Endodermal cell (in vitro differentiated cells): ENCODE measurements around the gene TMX2. TPM values are rescaled to one million over a fixed set of nuclear protein-coding genes. Genes with fewer than 3 reads are reported as not detected.

ENCODE experiments used
- DNase-seq: peaks from one replicate; pipeline ENCODE4 v3.0.0-alpha.2; 2017
- H3K27ac ChIP-seq: 2 replicates; pipeline ENCODE4 v1.5.1; 2013; ENCODE audit warnings: mild to moderate bottlenecking, low read depth, low read length, moderate library complexity
- H3K27me3 ChIP-seq: 2 replicates; pipeline ENCODE4 v1.6.1; 2013; ENCODE audit warnings: mild to moderate bottlenecking, low read length, moderate library complexity; ENCODE audit not compliant: insufficient read depth, control insufficient read depth, poor library complexity, severe bottlenecking
- H3K36me3 ChIP-seq: 2 replicates; pipeline ENCODE4 v1.7.0; 2013; ENCODE audit warnings: mild to moderate bottlenecking, low read length, moderate library complexity; ENCODE audit not compliant: control insufficient read depth, insufficient read depth
- H3K4me1 ChIP-seq: one replicate; pipeline ENCODE4 v1.7.0; 2013; ENCODE audit warnings: low read length; ENCODE audit not compliant: control insufficient read depth, insufficient read depth
- H3K4me3 ChIP-seq: 2 replicates; pipeline ENCODE4 v1.5.1; 2013; ENCODE audit warnings: mild to moderate bottlenecking, low read length, moderate library complexity
- H3K9ac ChIP-seq: 2 replicates; pipeline ENCODE4 v1.6.1; 2013; ENCODE audit warnings: mild to moderate bottlenecking, low read length, moderate library complexity; ENCODE audit not compliant: poor library complexity, severe bottlenecking; ENCODE audit errors: extremely low read depth
- H3K9me3 ChIP-seq: 2 replicates; pipeline ENCODE4 v1.6.1; 2013; ENCODE audit warnings: mild to moderate bottlenecking, low read length, moderate library complexity; ENCODE audit not compliant: control insufficient read depth
- H3K27ac Mint-ChIP-seq: 2 replicates; pipeline ENCODE4 v1.8.0; 2020; ENCODE audit warnings: mixed read lengths
- H3K27me3 Mint-ChIP-seq: 2 replicates; pipeline ENCODE4 v1.8.0; 2021; ENCODE audit warnings: mild to moderate bottlenecking, mixed read lengths; ENCODE audit not compliant: insufficient read depth
- H3K36me3 Mint-ChIP-seq: 2 replicates; pipeline ENCODE4 v1.8.0; 2020; ENCODE audit warnings: low read depth, mixed read lengths
- H3K4me1 Mint-ChIP-seq: 2 replicates; pipeline ENCODE4 v1.8.0; 2020; ENCODE audit warnings: mixed read lengths
- H3K4me3 Mint-ChIP-seq: 2 replicates; pipeline ENCODE4 v1.8.0; 2020; ENCODE audit warnings: mild to moderate bottlenecking, moderate library complexity, mixed read lengths
- H3K9me3 Mint-ChIP-seq: 2 replicates; pipeline ENCODE4 v1.8.0; 2020; ENCODE audit warnings: mild to moderate bottlenecking, mixed read lengths
- CTCF ChIP-seq: fragments of 200-600 bp; sonication (generic); conservative IDR thresholded peaks from 2 replicates; pipeline ENCODE4 v1.5.0; 2021; ENCODE audit warnings: antibody characterized with exemption, mild to moderate bottlenecking
- WGBS, 2 experiments: methylation state at CpG; one replicate each; pipeline versions ENCODE4 v1.1.5 to v1.1.7; 2013; ENCODE audit warnings: missing lambda C conversion rate in 2 of 2, mixed read lengths in 1 of 2; ENCODE audit not compliant: insufficient coverage in 1 of 2, insufficient read length in 1 of 2; 5-methylcytosine and 5-hydroxymethylcytosine counted together
- total RNA-seq, 2 donors: library from RNA; stranded (reverse); fragmentation: NEBNext Ultra II Directional in 1 of 2; extraction: Animal tissue kit (Norgen Biotek cat#: 25700) in 1 of 2; gene quantifications; 2 replicates in 1 of 2; 3 replicates in 1 of 2; pipeline ENCODE4 v1.2.1, GENCODE V29; 2021

Gene TMX2
- total RNA-seq, 2 donors from 2014 or later = 67.6 to 79.2 TPM

GRCh38 chr11:57777969-57778317 lies 65.5 kb downstream of the TMX2 start:
- Mint-ChIP-seq H3K4me3 (peak overlapping the region; percentile 51), H3K4me1 (peaks cover 85% of the 10 kb centered on the region), H3K36me3 (peaks cover 17% of the 10 kb centered on the region), H3K27me3 (no peaks in the 10 kb centered on the region), H3K9me3 (no peaks in the 10 kb centered on the region), H3K27ac (peak overlapping the region; percentile 100)
- Histone ChIP-seq H3K36me3 (peaks cover 12% of the 10 kb centered on the region), H3K9ac (peak overlapping the region; percentile 92), H3K27ac (peak overlapping the region; percentile 98), H3K27me3 (no peaks in the 10 kb centered on the region), H3K4me1 (peaks cover 42% of the 10 kb centered on the region), H3K4me3 (peak overlapping the region; percentile 68), H3K9me3 (no peaks in the 10 kb centered on the region)
- WGBS, 2 experiments = 21 to 27% methylated on average over 3 of the region's 3 CpGs
- DNase-seq = peak; percentile 63
- no peak for TF ChIP-seq CTCF

- Histone ChIP-seq H3K9ac (peak overlapping the region; percentile 92), H3K9me3 (no peaks in the 10 kb centered on the region), H3K27me3 (no peaks in the 10 kb centered on the region), H3K27ac (peak overlapping the region; percentile 98), H3K36me3 (peaks cover 12% of the 10 kb centered on the region), H3K4me3 (peak overlapping the region; percentile 68), H3K4me1 (peaks cover 42% of the 10 kb centered on the region)
- WGBS, 2 experiments = 0 to 6% methylated on average over 1 to 6 of the region's 6 CpGs
- H3K27me3 Mint-ChIP-seq = no peaks in the 10 kb centered on the region
- H3K27ac Mint-ChIP-seq = peak overlapping the region; percentile 100
- H3K4me1 Mint-ChIP-seq = peaks cover 88% of the 10 kb centered on the region
- peaks cover 20% of the 10 kb centered on the region for H3K36me3 Mint-ChIP-seq
- peak; percentile 94 for DNase-seq
- no peaks in the 10 kb centered on the region for H3K9me3 Mint-ChIP-seq
- no peak for TF ChIP-seq CTCF
- peak overlapping the region; percentile 51 for H3K4me3 Mint-ChIP-seq
Measured at GRCh38 chr11:57778318-57779037, 66.1 kb downstream of the TMX2 start.

GRCh38 chr11:57779276-57779675 lies 66.9 kb downstream of the TMX2 start:
- H3K4me3 ChIP-seq = peak overlapping the region; percentile 68
- H3K4me1 Mint-ChIP-seq = peaks cover 83% of the 10 kb centered on the region
- H3K27ac Mint-ChIP-seq = peak overlapping the region; percentile 100
- peaks cover 42% of the 10 kb centered on the region for H3K4me1 ChIP-seq
- 44 to 86% methylated on average over 1 of the region's 1 CpG for WGBS, 2 experiments
- H3K4me3 Mint-ChIP-seq = peak overlapping the region; percentile 51
- TF ChIP-seq CTCF = peak; percentile 53
- no peaks in the 10 kb centered on the region for H3K9me3 ChIP-seq
- peaks cover 16% of the 10 kb centered on the region for H3K36me3 Mint-ChIP-seq
- peak; percentile 81 for DNase-seq
- peak overlapping the region; percentile 98 for H3K27ac ChIP-seq
- peaks cover 5% of the 10 kb centered on the region for H3K36me3 ChIP-seq
- H3K27me3 ChIP-seq = no peaks in the 10 kb centered on the region
- H3K27me3 Mint-ChIP-seq = no peaks in the 10 kb centered on the region
- no peaks in the 10 kb centered on the region for H3K9me3 Mint-ChIP-seq
- H3K9ac ChIP-seq = peak overlapping the region; percentile 92
